ENCODE measurements around the gene KLF6. TPM values are rescaled to one million over a fixed set of nuclear protein-coding genes. Genes with fewer than 3 reads are reported as not detected.

KLF6 gene
- total RNA-seq, 1 donor from 2014 or later = 247 TPM

GRCh38 chr10:3790858-3791257 lies 5.8 kb upstream of the KLF6 start:
- Histone ChIP-seq H3K4me3 (no peak overlapping the region), H3K27ac (no peak overlapping the region), H3K9me3 (no peaks in the 10 kb centered on the region), H3K4me1 (no peaks in the 10 kb centered on the region), H3K27me3 (no peaks in the 10 kb centered on the region), H3K36me3 (no peaks in the 10 kb centered on the region)
- ATAC-seq (no peak), DNase-seq (no peak)
- no peak for TF ChIP-seq CTCF (IDR thresholded peaks at IDR 0.05)
- intact Hi-C loops (cut with DNase I) = no loop called here

GRCh38 chr10:3790272-3790671 lies 5.3 kb upstream of the KLF6 start:
- Histone ChIP-seq H3K36me3 (no peaks in the 10 kb centered on the region), H3K4me3 (no peak overlapping the region), H3K4me1 (no peaks in the 10 kb centered on the region), H3K9me3 (no peaks in the 10 kb centered on the region), H3K27ac (no peak overlapping the region), H3K27me3 (no peaks in the 10 kb centered on the region)
- intact Hi-C loops (cut with DNase I) = no loop called here
- DNase-seq (no peak), ATAC-seq (no peak)
- TF ChIP-seq CTCF (IDR thresholded peaks at IDR 0.05) = no peak

GRCh38 chr10:3789621-3790020 lies 4.6 kb upstream of the KLF6 start:
- Histone ChIP-seq H3K4me3 (no peak overlapping the region), H3K4me1 (no peaks in the 10 kb centered on the region), H3K9me3 (no peaks in the 10 kb centered on the region), H3K27me3 (no peaks in the 10 kb centered on the region), H3K27ac (no peak overlapping the region), H3K36me3 (no peaks in the 10 kb centered on the region)
- no peak for TF ChIP-seq CTCF (IDR thresholded peaks at IDR 0.05)
- intact Hi-C loops (cut with DNase I) = no loop called here
- DNase-seq (no peak), ATAC-seq (no peak)

- no peak for DNase-seq
- Histone ChIP-seq H3K9me3 (no peaks in the 10 kb centered on the region), H3K27me3 (no peaks in the 10 kb centered on the region), H3K36me3 (no peaks in the 10 kb centered on the region), H3K4me1 (no peaks in the 10 kb centered on the region), H3K4me3 (no peak overlapping the region), H3K27ac (no peak overlapping the region)
- ATAC-seq = no peak
- TF ChIP-seq CTCF (IDR thresholded peaks at IDR 0.05) = no peak
- intact Hi-C loops (cut with DNase I) = no loop called here
Observed at GRCh38 chr10:3787816-3788215, 2.8 kb upstream of the KLF6 start.

- ATAC-seq (no peak), DNase-seq (no peak)
- TF ChIP-seq CTCF (IDR thresholded peaks at IDR 0.05) = no peak
- no peaks in the 10 kb centered on the region for H3K27me3 ChIP-seq
- H3K9me3 ChIP-seq = no peaks in the 10 kb centered on the region
- no peaks in the 10 kb centered on the region for H3K4me1 ChIP-seq
- no peak overlapping the region for H3K4me3 ChIP-seq
- H3K36me3 ChIP-seq = peaks cover 7% of the 10 kb centered on the region
- intact Hi-C loops (cut with DNase I) = no loop called here
- H3K27ac ChIP-seq = peak overlapping the region; percentile 100
Observed at GRCh38 chr10:3787016-3787400, 2.0 kb upstream of the KLF6 start.

GRCh38 chr10:3786295-3787015 lies 1.4 kb upstream of the KLF6 start:
- Histone ChIP-seq H3K27ac (peak overlapping the region; percentile 100), H3K4me1 (peaks cover under 1% of the 10 kb centered on the region), H3K9me3 (no peaks in the 10 kb centered on the region), H3K27me3 (no peaks in the 10 kb centered on the region), H3K36me3 (peaks cover 13% of the 10 kb centered on the region), H3K4me3 (peak overlapping the region; percentile 89)
- intact Hi-C loops (cut with DNase I) = no loop called here
- peak; percentile 3 for TF ChIP-seq CTCF (IDR thresholded peaks at IDR 0.05)
- ATAC-seq = no peak
- DNase-seq = peak; percentile 70
